IMR-90 (cell line): ENCODE measurements around the gene GPA33. TPM values are rescaled to one million over a fixed set of nuclear protein-coding genes. Genes with fewer than 3 reads are reported as not detected.

Source experiments
- ATAC-seq: fragments of 200-7000 bp; cut with Tn5 transposase; 2 replicates; pipeline ENCODE4 v1.9.1; 2020; ENCODE audit warnings: low read depth, mild to moderate bottlenecking, moderate library complexity
- BruUV-seq: library from RNA; stranded (reverse); fragments of 400-500 nt; replicated peaks from 2 replicates; lab custom pipeline; 2021; lab: Mats Ljungman, UMichigan
- CTCF ChIA-PET: fragments of 300-600 bp; formaldehyde crosslinking; extraction: SDS; loops from one replicate; lab custom pipeline; 2021; ENCODE audit warnings: antibody characterized with exemption; lab: Yijun Ruan, JAX
- POLR2A ChIA-PET: fragments of 300-600 bp; sonication (Branson Sonifier 250); formaldehyde crosslinking; loops from one replicate; lab custom pipeline; 2022; ENCODE audit warnings: antibody characterized with exemption; ENCODE audit not compliant: unreplicated experiment; lab: Charles Lee
- DNase-seq: peaks from one replicate; pipeline ENCODE4 v3.0.0; 2013
- H2AFZ ChIP-seq: replicated peaks from 2 replicates; pipeline ENCODE3; 2013; ENCODE audit warnings: low read length, mild to moderate bottlenecking; ENCODE audit not compliant: poor library complexity
- H2AK5ac ChIP-seq: 2 replicates; pipeline ENCODE4 v1.6.1; 2013; ENCODE audit warnings: low read depth, low read length, inconsistent platforms
- H2AK9ac ChIP-seq: replicated peaks from 2 replicates; pipeline ENCODE3; 2013; ENCODE audit warnings: mild to moderate bottlenecking, low read depth, low read length, moderate library complexity; ENCODE audit not compliant: poor library complexity
- H2BK120ac ChIP-seq: 2 replicates; pipeline ENCODE4 v1.6.1; 2013; ENCODE audit warnings: low read depth, low read length, inconsistent platforms
- H2BK15ac ChIP-seq: 3 replicates; pipeline ENCODE4 v1.6.1; 2013; ENCODE audit warnings: low read depth, low read length, inconsistent platforms
- H2BK20ac ChIP-seq: 2 replicates; pipeline ENCODE4 v1.6.1; 2013; ENCODE audit warnings: low read depth, mild to moderate bottlenecking, inconsistent platforms, low read length, moderate library complexity
- H2BK5ac ChIP-seq: 2 replicates; pipeline ENCODE4 v1.6.1; 2013; ENCODE audit warnings: mild to moderate bottlenecking, low read depth, low read length, inconsistent platforms; ENCODE audit not compliant: poor library complexity, severe bottlenecking
- H3K14ac ChIP-seq: replicated peaks from 2 replicates; pipeline ENCODE4 v1.6.1; 2013; ENCODE audit warnings: low read depth, low read length, inconsistent platforms
- H3K18ac ChIP-seq: 2 replicates; pipeline ENCODE4 v1.6.1; 2013; ENCODE audit warnings: low read depth, low read length, control low read depth
- H3K23ac ChIP-seq: 2 replicates; pipeline ENCODE4 v1.6.1; 2013; ENCODE audit warnings: low read depth, low read length, inconsistent platforms
- H3K27ac ChIP-seq: 2 replicates; pipeline ENCODE4 v1.5.1; 2013; ENCODE audit warnings: mild to moderate bottlenecking, control low read depth, low read length; ENCODE audit not compliant: insufficient read depth
- H3K27me3 ChIP-seq: 2 replicates; pipeline ENCODE4 v1.6.1; 2013; ENCODE audit warnings: low read length; ENCODE audit not compliant: control insufficient read depth, insufficient read depth
- H3K36me3 ChIP-seq: 2 replicates; pipeline ENCODE4 v1.6.1; 2013; ENCODE audit warnings: low read length, mixed read lengths; ENCODE audit not compliant: control insufficient read depth, insufficient read depth
- H3K4ac ChIP-seq: 2 replicates; pipeline ENCODE4 v1.6.1; 2013; ENCODE audit warnings: low read depth, low read length, inconsistent platforms
- H3K4me1 ChIP-seq: 2 replicates; pipeline ENCODE4 v1.6.1; 2013; ENCODE audit warnings: low read length, mixed read lengths; ENCODE audit not compliant: control insufficient read depth, insufficient read depth
- H3K4me2 ChIP-seq: 2 replicates; pipeline ENCODE4 v1.6.1; 2013; ENCODE audit warnings: low read depth, mild to moderate bottlenecking, control low read depth, low read length, moderate library complexity
- H3K4me3 ChIP-seq: 2 replicates; pipeline ENCODE4 v1.5.1; 2013; ENCODE audit warnings: low read depth, mild to moderate bottlenecking, control low read depth, low read length, moderate library complexity; ENCODE audit not compliant: insufficient read depth
- H3K56ac ChIP-seq: 2 replicates; pipeline ENCODE4 v1.6.1; 2013; ENCODE audit warnings: low read length, inconsistent platforms; ENCODE audit not compliant: insufficient read depth; ENCODE audit errors: extremely low read depth
- H3K79me1 ChIP-seq, 2 experiments: 2 replicates each; pipeline ENCODE4 v1.6.1; 2013; ENCODE audit warnings: low read length in 2 of 2, inconsistent platforms in 1 of 2, low read depth in 1 of 2
- H3K9ac ChIP-seq: 2 replicates; pipeline ENCODE4 v1.6.1; 2013; ENCODE audit warnings: low read depth, low read length, control low read depth
- H3K9me1 ChIP-seq: 2 replicates; pipeline ENCODE4 v1.6.1; 2013; ENCODE audit warnings: low read length, inconsistent platforms; ENCODE audit not compliant: insufficient read depth
- H3K9me3 ChIP-seq: 2 replicates; pipeline ENCODE4 v1.6.1; 2013; ENCODE audit warnings: low read length; ENCODE audit not compliant: control insufficient read depth, insufficient read depth
- H4K20me1 ChIP-seq: 2 replicates; pipeline ENCODE4 v1.6.1; 2013; ENCODE audit warnings: low read length, inconsistent platforms; ENCODE audit not compliant: insufficient read depth
- H4K5ac ChIP-seq: 2 replicates; pipeline ENCODE4 v1.6.1; 2013; ENCODE audit warnings: mild to moderate bottlenecking, low read depth, low read length, control low read depth
- H4K8ac ChIP-seq, 2 experiments: 2 replicates each; pipeline ENCODE4 v1.6.1; 2013; ENCODE audit warnings: low read depth in 2 of 2, low read length in 2 of 2, control low read depth in 1 of 2, inconsistent platforms in 1 of 2
- H4K91ac ChIP-seq: 2 replicates; pipeline ENCODE4 v1.6.1; 2013; ENCODE audit warnings: low read depth, low read length, inconsistent platforms; ENCODE audit not compliant: insufficient read depth
- CEBPB ChIP-seq: IDR thresholded peaks from 2 replicates; pipeline ENCODE4 v1.6.1; 2012; ENCODE audit warnings: low read depth, low read length, improper control_type of control experiment
- MXI1 ChIP-seq: IDR thresholded peaks from 2 replicates; pipeline ENCODE4 v1.6.1; 2012; ENCODE audit warnings: low read depth, mild to moderate bottlenecking, low read length, moderate library complexity, borderline replicate concordance
- SMC3 ChIP-seq: fragments of 150-350 bp; IDR thresholded peaks from 2 replicates; pipeline ENCODE4 v1.6.1; 2016; ENCODE audit warnings: low read depth, mild to moderate bottlenecking, antibody characterized with exemption, low read length, moderate library complexity
- WGBS, 2 experiments: methylation state at CpG; one replicate each; pipeline versions ENCODE4 v1.1.5 to v1.1.7; 2013; ENCODE audit warnings: missing lambda C conversion rate in 2 of 2; ENCODE audit not compliant: insufficient read length in 1 of 2; ENCODE audit errors: extremely low coverage in 2 of 2; 5-methylcytosine and 5-hydroxymethylcytosine counted together
- dilution Hi-C: fragments of 300-500 bp; cut with HindIII; formaldehyde crosslinking; loops from one replicate; pipeline ENCODE4 v1.14.3; 2018; ENCODE audit warnings: low sequenced_read_pairs; ENCODE audit not compliant: unreplicated experiment
- in situ Hi-C: fragments of 300-500 bp; cut with MboI; formaldehyde crosslinking; loops from 3 replicates; pipeline ENCODE4 v1.14.3; 2019; ENCODE audit warnings: low sequenced_read_pairs, inconsistent platforms, mixed read lengths
- intact Hi-C: fragments of 100-400 bp; cut with micrococcal nuclease; formaldehyde crosslinking; loops from 2 replicates; pipeline ENCODE4 v1.10.0; 2022
- polyA plus RNA-seq, 3 experiments: library from polyadenylated mRNA; depleted of rRNA; stranded (reverse); fragments of >200 nt; gene quantifications; 2 replicates each; pipeline ENCODE4 v1.2.3, GENCODE V29; 2012; ENCODE audit warnings: low replicate concordance in 1 of 3
- total RNA-seq: library from RNA; depleted of rRNA; stranded (reverse); fragments of >200 nt; gene quantifications from 2 replicates; pipeline ENCODE4 v1.2.3, GENCODE V29; 2012
- TF ChIP-seq, protein P1 (sequence below): conservative IDR thresholded peaks from 2 replicates; pipeline ENCODE4 v1.5.1; 2012; ENCODE audit warnings: mild to moderate bottlenecking, low read depth, low read length, improper control_type of control experiment

GPA33 gene
- total and polyA plus RNA-seq, 2 of the 4 experiments (the other 2 are of a cell fraction), result not detected

DNA sequence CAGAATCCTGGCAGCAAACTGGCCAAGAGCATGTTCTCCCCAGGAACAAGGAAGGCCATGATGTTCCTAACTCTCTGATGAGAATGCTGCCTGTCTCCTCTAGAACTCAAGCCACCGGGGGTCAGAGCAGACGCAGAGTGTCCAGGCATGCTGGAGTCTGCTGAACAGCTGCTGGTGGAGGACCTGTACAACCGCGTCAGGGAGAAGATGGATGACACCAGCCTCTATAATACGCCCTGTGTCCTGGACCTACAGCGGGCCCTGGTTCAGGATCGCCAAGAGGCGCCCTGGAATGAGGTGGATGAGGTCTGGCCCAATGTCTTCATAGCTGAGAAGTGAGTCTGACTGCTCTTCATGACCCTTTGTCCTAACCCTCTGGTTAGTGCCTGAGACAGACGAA lies 27.0 kb upstream of the GPA33 start:
- Histone ChIP-seq H3K9me3 (no peaks in the 10 kb centered on the region), H4K5ac (no peak overlapping the region), H3K27me3 (peaks cover 5% of the 10 kb centered on the region; the same call in 1 of the 2 replicates), H2AFZ (no peak overlapping the region), H3K14ac (no peak overlapping the region), H2AK9ac (no peak overlapping the region), H2BK20ac (no peak overlapping the region), H4K20me1 (no peaks in the 10 kb centered on the region), H3K79me1 (no peaks in the 10 kb centered on the region), H2BK15ac (no peak overlapping the region), H4K8ac (no peak overlapping the region), H3K23ac (no peak overlapping the region), H3K9ac (no peak overlapping the region), H3K9me1 (no peaks in the 10 kb centered on the region), H4K91ac (no peak overlapping the region), H3K27ac (no peak overlapping the region), H3K36me3 (no peaks in the 10 kb centered on the region), H2AK5ac (no peak overlapping the region), H3K4ac (no peak overlapping the region), H2BK5ac (no peak overlapping the region), H2BK120ac (no peak overlapping the region), H3K4me1 (no peaks in the 10 kb centered on the region), H3K18ac (no peak overlapping the region), H3K56ac (no peak overlapping the region), H3K4me2 (no peak overlapping the region), H3K4me3 (no peak overlapping the region)
- POLR2A ChIA-PET, result no interaction called here
- TF ChIP-seq CEBPB (no peak), MXI1 (no peak), SMC3 (no peak)
- TF ChIP-seq, protein P1, sequence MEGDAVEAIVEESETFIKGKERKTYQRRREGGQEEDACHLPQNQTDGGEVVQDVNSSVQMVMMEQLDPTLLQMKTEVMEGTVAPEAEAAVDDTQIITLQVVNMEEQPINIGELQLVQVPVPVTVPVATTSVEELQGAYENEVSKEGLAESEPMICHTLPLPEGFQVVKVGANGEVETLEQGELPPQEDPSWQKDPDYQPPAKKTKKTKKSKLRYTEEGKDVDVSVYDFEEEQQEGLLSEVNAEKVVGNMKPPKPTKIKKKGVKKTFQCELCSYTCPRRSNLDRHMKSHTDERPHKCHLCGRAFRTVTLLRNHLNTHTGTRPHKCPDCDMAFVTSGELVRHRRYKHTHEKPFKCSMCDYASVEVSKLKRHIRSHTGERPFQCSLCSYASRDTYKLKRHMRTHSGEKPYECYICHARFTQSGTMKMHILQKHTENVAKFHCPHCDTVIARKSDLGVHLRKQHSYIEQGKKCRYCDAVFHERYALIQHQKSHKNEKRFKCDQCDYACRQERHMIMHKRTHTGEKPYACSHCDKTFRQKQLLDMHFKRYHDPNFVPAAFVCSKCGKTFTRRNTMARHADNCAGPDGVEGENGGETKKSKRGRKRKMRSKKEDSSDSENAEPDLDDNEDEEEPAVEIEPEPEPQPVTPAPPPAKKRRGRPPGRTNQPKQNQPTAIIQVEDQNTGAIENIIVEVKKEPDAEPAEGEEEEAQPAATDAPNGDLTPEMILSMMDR, result no peak
- dilution Hi-C loops, result no loop called here
- in situ Hi-C loops, result no loop called here
- ATAC-seq, result no peak
- no peak for DNase-seq
- intact Hi-C loops, result no loop called here
- CTCF ChIA-PET, result no interaction called here
- no CpG with 5 or more reads among the region's 9 CpGs for WGBS, 2 experiments
- no TSS peak for BruUV-seq
